Left ventricle myocardium superior (tissue), 1 donor: ENCODE results near the gene GFI1. TPM values are rescaled to one million over a fixed set of nuclear protein-coding genes. Genes with fewer than 3 reads are reported as not detected.
"Not testable (repeated sequence)": the region's sequence is repeated elsewhere in the genome, so short reads cannot be mapped to it uniquely, and the experiment has no call there.

ENCODE experiments used
- ATAC-seq: fragments of 200-7000 bp; cut with Tn5 transposase; one replicate; pipeline ENCODE4 v1.9.1; 2020; ENCODE audit warnings: mild to moderate bottlenecking, moderate library complexity
- DNase-seq: peaks from one replicate; pipeline ENCODE4 v3.0.0-alpha.2; 2020
- intact Hi-C: fragments of 100-400 bp; cut with micrococcal nuclease; formaldehyde crosslinking; loops from one replicate; pipeline ENCODE4 v1.11.0; 2022
- long read RNA-seq: library from polyadenylated mRNA; unstranded; transcript quantifications from one replicate; pipeline ENCODE4 v2.0.0, GENCODE V29; 2021
- total RNA-seq: library from RNA; stranded (reverse); fragmentation: NEBNext Ultra II Directional; extraction: Animal tissue kit (Norgen Biotek cat#: 25700); gene quantifications from one replicate; pipeline ENCODE4 v1.2.1, GENCODE V29; 2021
- donor health status: DM: no; HTN: yes; CAD: no; lungs with severe emphysema.

Gene GFI1
- total RNA-seq, result 0.30 TPM
- long read RNA-seq, result 0 reads

GRCh38 chr1:92486251-92487077, at the start of gene GFI1:
Gene GFI1, minus strand, starts transcription at chr1:92486925. Its CDS starts 3,438 bp downstream, at chr1:92483487.
- peak; percentile 58 for DNase-seq
- intact Hi-C loops, result no loop called here
- ATAC-seq, result peak; percentile 48

GRCh38 chr1:92532371-92532770, 45.6 kb upstream of the GFI1 start:
- intact Hi-C loops, ATAC-seq: not testable (repeated sequence)

GRCh38 chr1:92531939-92532338, 45.2 kb upstream of the GFI1 start:
- DNase-seq, ATAC-seq, intact Hi-C loops: not testable (repeated sequence)

More at GRCh38 chr1:92532371-92532770, 45.6 kb upstream of the GFI1 start:
- DNase-seq, result not testable (repeated sequence)

- intact Hi-C loops, result no loop called here
- DNase-seq (no peak), ATAC-seq (no peak)
These were observed 40.9 kb upstream of the GFI1 start for GRCh38 chr1:92527670-92528069.

DNA sequence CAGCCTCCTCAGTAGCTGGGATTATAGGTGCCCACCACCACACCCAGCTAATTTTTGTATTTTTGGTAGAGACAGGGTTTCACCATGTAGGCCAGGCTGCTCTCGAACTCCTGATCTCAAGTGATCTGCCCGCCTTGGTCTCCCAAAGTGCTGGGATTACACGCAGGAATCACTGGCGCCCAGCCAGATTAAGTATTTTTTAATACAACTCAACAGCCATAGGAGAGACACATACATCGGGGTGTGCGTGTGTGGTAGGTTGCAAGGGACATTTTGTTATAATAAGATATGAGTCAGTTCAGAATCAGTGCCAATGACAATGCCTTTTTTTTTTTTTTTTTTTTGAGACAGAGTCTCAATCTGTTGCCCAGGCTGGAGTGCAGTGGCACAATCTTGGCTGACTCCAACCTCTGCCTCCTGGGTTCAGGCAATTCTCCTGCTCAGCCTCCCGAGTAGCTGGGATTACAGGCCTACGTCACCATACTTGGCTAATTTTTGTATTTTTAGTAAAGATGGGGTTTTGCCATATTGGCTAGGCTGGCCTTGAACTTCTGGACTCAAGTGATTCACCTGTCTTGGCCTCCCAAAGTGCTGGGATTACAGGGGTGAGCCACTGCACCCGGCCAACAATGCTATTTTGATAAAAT, 38.3 kb upstream of the GFI1 start:
- ATAC-seq, intact Hi-C loops, DNase-seq: not testable (repeated sequence)

DNA sequence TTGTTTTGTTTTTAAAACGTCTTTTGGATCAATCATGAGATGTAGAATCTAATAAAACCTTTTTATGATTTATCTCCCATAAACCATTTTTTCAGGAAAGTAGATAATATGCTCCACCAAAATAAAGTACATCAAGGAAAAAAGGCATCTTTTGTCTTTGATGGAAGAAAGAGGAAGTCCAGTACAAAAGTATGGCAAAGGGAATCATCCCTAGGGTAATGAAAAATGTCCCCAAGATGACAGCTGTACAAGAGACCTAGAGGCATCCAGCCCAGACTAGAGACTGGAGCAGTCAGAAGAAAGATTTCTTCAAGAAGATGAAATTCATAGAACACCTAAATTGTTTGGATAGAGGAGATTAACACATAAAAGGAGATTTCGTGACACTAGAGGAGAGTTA, 32.3 kb upstream of the GFI1 start:
- no peak for DNase-seq
- intact Hi-C loops, result no loop called here
- no peak for ATAC-seq

- intact Hi-C loops, result no loop called here
- ATAC-seq, result no peak
- DNase-seq, result no peak
These were observed 29.8 kb upstream of the GFI1 start for GRCh38 chr1:92516574-92516973.

GRCh38 chr1:92515796-92516201, 29.1 kb upstream of the GFI1 start:
- DNase-seq (no peak), ATAC-seq (no peak)

GRCh38 chr1:92511541-92511940, 24.8 kb upstream of the GFI1 start:
- DNase-seq (no peak), ATAC-seq (no peak)
- intact Hi-C loops, result no loop called here

More at GRCh38 chr1:92515796-92516201, 29.1 kb upstream of the GFI1 start:
- intact Hi-C loops, result no loop called here

DNA sequence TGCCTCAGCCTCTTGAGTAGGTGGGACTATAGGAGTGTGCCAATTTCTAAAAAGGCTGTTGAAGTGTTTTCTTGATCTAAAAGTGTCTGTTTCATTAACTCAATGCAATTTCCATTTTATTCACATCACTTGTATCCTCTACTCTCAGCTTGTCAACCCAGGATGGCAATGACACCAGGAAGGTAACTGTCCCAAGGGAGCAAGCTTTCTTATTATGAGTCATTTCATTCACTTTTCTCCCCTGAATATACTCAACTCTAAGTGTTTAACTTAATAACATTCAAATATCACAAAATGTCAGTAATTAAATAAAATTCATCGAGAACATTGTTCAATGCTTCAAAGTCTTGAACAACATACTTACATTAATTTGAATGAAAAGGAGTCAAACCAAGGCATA, 22.9 kb upstream of the GFI1 start:
- intact Hi-C loops, result no loop called here
- no peak for DNase-seq
- ATAC-seq, result no peak

GRCh38 chr1:92505015-92505692, 18.4 kb upstream of the GFI1 start:
- DNase-seq, result no peak
- no peak for ATAC-seq
- intact Hi-C loops, result no loop called here

- intact Hi-C loops, result no loop called here
- ATAC-seq, result no peak
- no peak for DNase-seq
These were observed 17.7 kb upstream of the GFI1 start for GRCh38 chr1:92504291-92505014.

- DNase-seq, result no peak
- intact Hi-C loops, result no loop called here
- no peak for ATAC-seq
These were observed 17.2 kb upstream of the GFI1 start for GRCh38 chr1:92503926-92504285.

DNA sequence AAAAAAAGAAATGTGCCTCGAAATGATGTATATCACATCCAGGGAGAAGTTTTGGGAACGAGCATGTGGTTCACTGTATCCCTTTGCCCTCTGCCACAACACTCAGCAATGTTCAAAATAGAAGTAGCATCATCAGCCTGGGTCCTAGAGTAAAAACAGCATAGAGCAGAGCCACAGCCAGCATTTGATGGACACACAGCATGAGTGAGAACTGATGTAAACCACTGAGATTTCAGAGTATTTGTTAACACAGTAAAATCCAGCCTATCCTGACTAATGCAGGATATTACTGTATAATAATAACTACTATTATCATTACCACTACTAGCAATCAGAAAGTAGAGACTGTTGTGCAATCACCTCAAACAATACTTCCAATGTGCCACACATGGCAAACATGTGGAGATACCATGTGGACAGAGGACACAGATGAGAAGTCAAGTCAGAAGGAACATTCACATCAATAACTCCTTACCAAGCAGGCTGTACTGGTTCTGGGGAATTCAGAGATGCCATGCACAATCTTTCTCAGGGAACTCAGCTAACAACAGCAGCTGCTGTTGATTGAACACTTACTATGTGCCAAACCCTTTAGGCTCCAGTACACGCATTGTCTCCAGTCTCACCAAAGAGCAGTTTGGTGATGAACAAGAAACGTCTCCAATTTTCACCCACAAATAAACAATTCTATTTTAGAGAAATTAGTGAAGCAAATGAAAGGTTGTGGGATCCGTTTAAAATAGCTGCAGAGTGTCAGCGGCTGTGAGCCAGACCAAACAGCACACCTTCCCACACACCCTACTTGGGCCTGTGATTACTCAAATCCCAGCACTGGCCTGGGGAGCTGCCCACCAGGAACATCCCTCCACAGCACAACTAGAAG, 16.6 kb upstream of the GFI1 start:
- intact Hi-C loops, result no loop called here
- DNase-seq (no peak), ATAC-seq (no peak)

DNA sequence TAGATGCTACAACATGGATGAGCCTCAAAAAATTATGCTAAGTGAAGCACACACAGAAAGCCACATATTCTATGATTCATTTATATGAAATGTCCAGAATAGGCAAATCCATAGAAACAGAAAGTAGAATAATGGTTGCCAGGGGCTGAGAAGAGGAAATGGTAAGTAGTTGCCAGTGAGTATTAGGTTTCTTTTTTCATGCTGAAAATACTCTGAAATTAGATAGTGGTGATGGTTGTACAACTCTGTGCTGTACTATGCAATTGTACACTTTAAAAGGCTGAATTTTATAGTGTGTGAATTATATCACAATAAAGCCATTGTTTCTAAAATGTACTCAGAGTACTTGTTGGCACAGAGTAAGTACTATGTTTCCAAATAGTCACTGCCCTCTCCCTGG, 15.5 kb upstream of the GFI1 start:
- ATAC-seq (no peak), DNase-seq (no peak)
- intact Hi-C loops, result no loop called here

- no peak for DNase-seq
These were observed 13.8 kb upstream of the GFI1 start for GRCh38 chr1:92500552-92500951.

DNA sequence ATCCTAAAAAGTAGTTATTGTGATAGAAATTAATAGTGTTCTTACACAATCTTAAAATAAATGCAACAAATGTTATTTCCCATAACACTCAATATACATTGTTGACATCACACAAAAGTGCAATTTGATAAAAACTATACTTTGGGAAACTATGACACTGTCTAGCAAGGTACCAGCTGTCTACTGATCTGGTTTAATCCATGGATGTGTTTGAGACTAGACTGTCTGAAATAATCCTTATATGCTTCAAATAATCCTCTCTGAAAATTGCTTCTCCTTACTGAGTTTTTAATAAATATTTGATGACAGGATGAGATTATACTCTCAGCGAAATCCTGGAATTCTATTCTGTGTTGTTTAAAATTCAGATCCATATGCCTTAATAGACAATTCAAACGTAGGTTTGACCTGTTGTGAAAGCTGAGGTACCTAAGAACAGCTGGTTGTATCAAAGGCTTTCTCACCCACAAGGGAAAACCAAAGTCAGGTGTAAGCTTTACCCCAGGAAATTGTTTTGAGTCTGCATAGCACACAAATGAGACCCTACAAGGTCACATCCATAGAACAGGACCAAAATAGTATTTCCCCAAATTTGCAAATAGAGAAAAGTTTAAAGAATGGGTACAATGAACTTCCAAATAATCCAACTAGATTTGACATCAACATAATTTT, 8.8 kb upstream of the GFI1 start:
- intact Hi-C loops, result no loop called here
- ATAC-seq, result no peak

More at GRCh38 chr1:92500552-92500951, 13.8 kb upstream of the GFI1 start:
- intact Hi-C loops, result no loop called here
- no peak for ATAC-seq

More for the DNA sequence above, 8.8 kb upstream of the GFI1 start:
- DNase-seq, result no peak
